PC-9 (cell line): ENCODE results near the gene PSMC5. TPM values are rescaled to one million over a fixed set of nuclear protein-coding genes. Genes with fewer than 3 reads are reported as not detected.
A peak's percentile ranks its signal among the peaks of the same experiment; 100 is the strongest.

ENCODE experiments used
- BruUV-seq: library from RNA; stranded (reverse); fragments of 400-500 nt; replicated peaks from 2 replicates; lab custom pipeline; 2021; lab: Mats Ljungman, UMichigan
- CTCF ChIA-PET: fragments of 300-600 bp; sonication (Branson Sonifier 250); formaldehyde crosslinking; loops from one replicate; lab custom pipeline; 2022; ENCODE audit warnings: antibody characterized with exemption; lab: Charles Lee
- POLR2A ChIA-PET: fragments of 300-600 bp; sonication (Branson Sonifier 250); formaldehyde crosslinking; loops from one replicate; lab custom pipeline; 2022; ENCODE audit warnings: antibody characterized with exemption; ENCODE audit not compliant: unreplicated experiment; lab: Charles Lee
- DNase-seq, 2 experiments: peaks; one replicate each; pipeline versions ENCODE4 v3.0.0 to v3.0.0-alpha.2; 2015 to 2022; ENCODE audit warnings: mixed read lengths in 1 of 2
- H2AFZ ChIP-seq: fragments of 200-600 bp; sonication (generic); 2 replicates; pipeline ENCODE4 v1.8.1; 2017; ENCODE audit warnings: antibody characterized with exemption
- H3F3A ChIP-seq: fragments of 200-600 bp; sonication (generic); 2 replicates; pipeline ENCODE4 v1.8.1; 2017; ENCODE audit warnings: antibody characterized with exemption, mild to moderate bottlenecking, low read depth; ENCODE audit not compliant: insufficient read depth
- H3K27ac ChIP-seq: fragments of 200-600 bp; sonication (generic); 2 replicates; pipeline ENCODE4 v1.6.1; 2016; ENCODE audit warnings: mixed run types
- H3K27me3 ChIP-seq: fragments of 200-600 bp; sonication (generic); 2 replicates; pipeline ENCODE4 v1.6.1; 2016; ENCODE audit warnings: low read depth, mixed run types; ENCODE audit not compliant: insufficient read depth
- H3K36me3 ChIP-seq: fragments of 200-600 bp; sonication (generic); 2 replicates; pipeline ENCODE4 v1.6.1; 2016; ENCODE audit warnings: low read depth, mixed run types
- H3K4me1 ChIP-seq: fragments of 200-600 bp; sonication (generic); replicated peaks from 2 replicates; pipeline ENCODE4 v1.6.1; 2016; ENCODE audit warnings: mixed run types; ENCODE audit not compliant: insufficient read depth
- H3K4me2 ChIP-seq: fragments of 200-600 bp; sonication (generic); 2 replicates; pipeline ENCODE4 v1.6.1; 2017; ENCODE audit warnings: mixed run types
- H3K4me3 ChIP-seq: fragments of 200-600 bp; sonication (generic); 2 replicates; pipeline ENCODE4 v1.6.1; 2016; ENCODE audit warnings: mixed run types
- H3K79me2 ChIP-seq: fragments of 200-600 bp; sonication (generic); 2 replicates; pipeline ENCODE4 v1.6.1; 2017; ENCODE audit warnings: low read depth, mixed run types
- H3K9me2 ChIP-seq: fragments of 200-600 bp; sonication (generic); 2 replicates; pipeline ENCODE4 v1.8.1; 2017; ENCODE audit warnings: mild to moderate bottlenecking; ENCODE audit not compliant: insufficient read depth
- H3K9me3 ChIP-seq: fragments of 200-600 bp; sonication (generic); 2 replicates; pipeline ENCODE4 v1.8.1; 2016; ENCODE audit warnings: low read depth; ENCODE audit not compliant: insufficient read depth
- H4K20me1 ChIP-seq: fragments of 200-600 bp; sonication (generic); 2 replicates; pipeline ENCODE4 v1.8.1; 2017; ENCODE audit not compliant: insufficient read depth
- CTCF ChIP-seq: fragments of 200-600 bp; sonication (generic); conservative IDR thresholded peaks from 2 replicates; pipeline ENCODE4 v1.6.1; 2017; ENCODE audit warnings: mixed run types, antibody characterized with exemption, mild to moderate bottlenecking, moderate library complexity
- EZH2 ChIP-seq: fragments of 200-600 bp; sonication (generic); IDR thresholded peaks from 2 replicates; pipeline ENCODE4 v1.8.0; 2017; ENCODE audit warnings: antibody characterized with exemption, low read depth
- intact Hi-C: fragments of 100-400 bp; cut with micrococcal nuclease; formaldehyde crosslinking; loops from one replicate; pipeline ENCODE4 v1.10.0; 2022; ENCODE audit not compliant: unreplicated experiment
- total RNA-seq: library from RNA; stranded (reverse); gene quantifications from 2 replicates; pipeline ENCODE4 v1.2.3, GENCODE V29; 2021

PSMC5 gene
- total RNA-seq, 1 experiment from 2014 or later: 150 TPM

GRCh38 chr17:63836811-63837210, 9.6 kb downstream of the PSMC5 start:
- H3K27me3 ChIP-seq: no peaks in the 10 kb centered on the region
- TF ChIP-seq CTCF (no peak), EZH2 (no peak)
- intact Hi-C loops: no loop called here
- no peak overlapping the region for H3K4me3 ChIP-seq
- no TSS peak for BruUV-seq
- DNase-seq: no peak
- H3K27ac ChIP-seq: no peak overlapping the region
- H3K36me3 ChIP-seq: 0 out of 2 replicates have a peak, but pooled peaks cover 6% of the 10 kb centered on the region
- H3K79me2 ChIP-seq: peaks cover 56% of the 10 kb centered on the region
- no peaks in the 10 kb centered on the region for H3K9me3 ChIP-seq
- no peak overlapping the region for H3K4me2 ChIP-seq
- H2AFZ ChIP-seq: no peak overlapping the region
- H3K4me1 ChIP-seq: peaks cover 39% of the 10 kb centered on the region
- H3F3A ChIP-seq: peaks cover 40% of the 10 kb centered on the region
- POLR2A ChIA-PET: no interaction called here
- no peaks in the 10 kb centered on the region for H3K9me2 ChIP-seq
- CTCF ChIA-PET: no interaction called here
- peaks cover 12% of the 10 kb centered on the region for H4K20me1 ChIP-seq

GRCh38 chr17:63837480-63837879, 10.2 kb downstream of the PSMC5 start:
- no TSS peak for BruUV-seq
- H3K36me3 ChIP-seq: 0 out of 2 replicates have a peak, but pooled peaks cover 6% of the 10 kb centered on the region
- H3K27me3 ChIP-seq: no peaks in the 10 kb centered on the region
- POLR2A ChIA-PET: no interaction called here
- H3K27ac ChIP-seq: no peak overlapping the region
- H3K4me1 ChIP-seq: peaks cover 39% of the 10 kb centered on the region
- H3K9me2 ChIP-seq: no peaks in the 10 kb centered on the region
- CTCF ChIA-PET: no interaction called here
- H2AFZ ChIP-seq: no peak overlapping the region
- no peak overlapping the region for H3K4me2 ChIP-seq
- no peak for DNase-seq
- peaks cover 34% of the 10 kb centered on the region for H3F3A ChIP-seq
- H3K79me2 ChIP-seq: peaks cover 61% of the 10 kb centered on the region
- intact Hi-C loops: no loop called here
- H3K4me3 ChIP-seq: no peak overlapping the region
- H3K9me3 ChIP-seq: no peaks in the 10 kb centered on the region
- no peak for TF ChIP-seq EZH2
- TF ChIP-seq CTCF: no peak
- peaks cover 12% of the 10 kb centered on the region for H4K20me1 ChIP-seq

GRCh38 chr17:63837962-63838600, 10.8 kb downstream of the PSMC5 start:
- Histone ChIP-seq H3K36me3 (0 out of 2 replicates have a peak, but pooled peaks cover 6% of the 10 kb centered on the region), H3K4me2 (peak overlapping the region; percentile 88), H3K9me2 (no peaks in the 10 kb centered on the region), H3K79me2 (peaks cover 61% of the 10 kb centered on the region), H3K27ac (no peak overlapping the region), H3K4me1 (peaks cover 39% of the 10 kb centered on the region), H3K9me3 (no peaks in the 10 kb centered on the region), H3K27me3 (no peaks in the 10 kb centered on the region), H2AFZ (no peak overlapping the region), H3F3A (peaks cover 28% of the 10 kb centered on the region), H4K20me1 (peaks cover 12% of the 10 kb centered on the region), H3K4me3 (no peak overlapping the region)
- no peak for DNase-seq
- POLR2A ChIA-PET: interaction anchor here (0.6 kb wide), 1 partner anchor 287 kb away, joined by 7 read pairs; no protein-coding TSS in a partner anchor
- no TSS peak for BruUV-seq
- intact Hi-C loops: no loop called here
- no peak for TF ChIP-seq EZH2
- TF ChIP-seq CTCF: no peak
- CTCF ChIA-PET: interaction anchor here (1.0 to 1.1 kb wide), 2 partner anchors 10 to 36 kb away, joined by 3 read pairs; no protein-coding TSS in a partner anchor
